ENCODE results near the gene MRPL38. TPM values are rescaled to one million over a fixed set of nuclear protein-coding genes. Genes with fewer than 3 reads are reported as not detected.

The MRPL38 gene
- total RNA-seq, 2 donors from 2014 or later: 27.2 to 36.4 TPM

- no peak overlapping the region for H3K4me3 ChIP-seq
- peaks cover 0 to 19% of the 10 kb centered on the region in 2 donors for H3K4me1 ChIP-seq
- TF ChIP-seq, protein P1, sequence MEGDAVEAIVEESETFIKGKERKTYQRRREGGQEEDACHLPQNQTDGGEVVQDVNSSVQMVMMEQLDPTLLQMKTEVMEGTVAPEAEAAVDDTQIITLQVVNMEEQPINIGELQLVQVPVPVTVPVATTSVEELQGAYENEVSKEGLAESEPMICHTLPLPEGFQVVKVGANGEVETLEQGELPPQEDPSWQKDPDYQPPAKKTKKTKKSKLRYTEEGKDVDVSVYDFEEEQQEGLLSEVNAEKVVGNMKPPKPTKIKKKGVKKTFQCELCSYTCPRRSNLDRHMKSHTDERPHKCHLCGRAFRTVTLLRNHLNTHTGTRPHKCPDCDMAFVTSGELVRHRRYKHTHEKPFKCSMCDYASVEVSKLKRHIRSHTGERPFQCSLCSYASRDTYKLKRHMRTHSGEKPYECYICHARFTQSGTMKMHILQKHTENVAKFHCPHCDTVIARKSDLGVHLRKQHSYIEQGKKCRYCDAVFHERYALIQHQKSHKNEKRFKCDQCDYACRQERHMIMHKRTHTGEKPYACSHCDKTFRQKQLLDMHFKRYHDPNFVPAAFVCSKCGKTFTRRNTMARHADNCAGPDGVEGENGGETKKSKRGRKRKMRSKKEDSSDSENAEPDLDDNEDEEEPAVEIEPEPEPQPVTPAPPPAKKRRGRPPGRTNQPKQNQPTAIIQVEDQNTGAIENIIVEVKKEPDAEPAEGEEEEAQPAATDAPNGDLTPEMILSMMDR (IDR thresholded peaks at IDR 0.05): no peak
- H3K9me3 ChIP-seq: no peaks in the 10 kb centered on the region
- H3K27me3 ChIP-seq: no peaks in the 10 kb centered on the region
- peaks cover 7% of the 10 kb centered on the region for H3K36me3 ChIP-seq
- DNase-seq (ENCODE audit: low spot score): no peak
- no peak overlapping the region for H3K27ac ChIP-seq
Observed at GRCh38 chr17:75910699-75911098, 6.0 kb upstream of the MRPL38 start.

DNA sequence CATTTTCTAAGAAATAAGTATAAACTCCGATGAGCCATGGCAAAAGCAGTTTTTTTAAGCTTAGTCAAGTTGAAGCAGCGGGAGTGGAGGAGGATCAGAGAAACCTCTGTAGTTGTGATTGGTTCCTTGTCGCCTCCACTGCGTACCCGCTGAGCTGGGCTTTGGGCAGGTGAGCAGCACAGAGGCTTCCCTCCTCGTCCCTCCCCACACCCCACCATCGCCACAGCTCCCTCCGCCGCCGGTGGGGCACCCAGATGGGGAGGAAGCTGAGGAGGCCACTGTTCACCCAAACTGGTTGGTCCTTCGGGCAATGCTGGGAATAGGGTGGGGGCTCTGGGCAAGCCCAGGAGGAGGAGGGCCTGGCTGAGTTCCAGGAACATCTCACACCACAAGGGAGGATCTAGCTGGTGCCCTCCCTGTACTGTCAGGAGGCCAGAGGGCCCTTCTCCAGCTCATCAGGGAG is 5.2 kb upstream of the MRPL38 start:
- no peak overlapping the region for H3K4me3 ChIP-seq
- H3K27ac ChIP-seq: no peak overlapping the region
- H3K27me3 ChIP-seq: no peaks in the 10 kb centered on the region
- no peak for DNase-seq (ENCODE audit: low spot score)
- H3K4me1 ChIP-seq: peaks cover 0 to 24% of the 10 kb centered on the region in 2 donors
- peaks cover 7% of the 10 kb centered on the region for H3K36me3 ChIP-seq
- TF ChIP-seq, protein P1 (IDR thresholded peaks at IDR 0.05): no peak
- no peaks in the 10 kb centered on the region for H3K9me3 ChIP-seq

DNA sequence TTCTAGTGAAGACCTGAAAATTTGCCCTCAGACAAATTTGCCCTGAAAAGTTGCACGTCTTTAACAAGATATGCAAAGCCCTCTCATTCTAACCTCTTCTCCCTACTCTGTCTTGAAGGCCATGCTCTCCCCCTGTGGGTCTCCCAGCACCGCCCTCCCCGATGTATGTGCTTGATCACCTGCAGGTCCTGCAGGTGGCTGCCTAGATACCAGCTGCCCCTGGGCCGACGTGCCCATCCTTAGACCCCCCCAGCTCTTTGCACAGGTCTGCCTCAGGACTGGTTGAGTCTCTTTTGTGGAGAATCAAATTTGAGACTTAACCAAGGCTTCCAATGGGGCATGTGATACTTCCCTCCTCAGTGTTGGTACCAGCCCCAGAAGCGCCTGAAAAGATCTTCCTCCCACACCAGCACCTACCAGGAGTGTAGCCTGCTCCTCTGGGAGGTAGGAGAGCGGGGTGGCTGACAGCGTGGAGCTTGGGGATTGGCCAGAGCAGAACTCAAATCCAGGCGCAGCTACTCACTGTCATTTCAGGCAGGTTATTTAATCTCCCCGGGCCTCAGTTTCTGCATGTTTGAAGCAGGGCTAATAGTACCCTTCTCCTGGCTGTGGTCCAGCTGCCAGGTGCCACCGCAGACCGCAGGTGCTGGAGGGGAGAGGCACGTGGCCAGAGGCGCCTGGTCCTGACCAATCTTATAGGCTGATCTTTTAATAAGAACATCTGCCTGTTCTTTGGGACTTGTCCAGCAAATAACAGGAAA is 4.5 kb upstream of the MRPL38 start:
- Histone ChIP-seq H3K27me3 (no peaks in the 10 kb centered on the region), H3K9me3 (no peaks in the 10 kb centered on the region), H3K4me3 (no peak overlapping the region), H3K36me3 (peaks cover 6% of the 10 kb centered on the region), H3K27ac (peak overlapping the region in 1 of 2 donors; percentile 57), H3K4me1 (peaks cover 0 to 26% of the 10 kb centered on the region in 2 donors)
- DNase-seq (ENCODE audit: low spot score): no peak
- TF ChIP-seq, protein P1 (IDR thresholded peaks at IDR 0.05): no peak

- Histone ChIP-seq H3K9me3 (no peaks in the 10 kb centered on the region), H3K4me3 (no peak overlapping the region), H3K4me1 (peaks cover 0 to 34% of the 10 kb centered on the region in 2 donors), H3K27ac (peak overlapping the region; percentile 31 to 57), H3K36me3 (no peaks in the 10 kb centered on the region), H3K27me3 (no peaks in the 10 kb centered on the region)
- DNase-seq (ENCODE audit: low spot score): peak; percentile 75
- TF ChIP-seq, protein P1 (IDR thresholded peaks at IDR 0.05): no peak
Observed at GRCh38 chr17:75908201-75908600, 3.5 kb upstream of the MRPL38 start.

- H3K9me3 ChIP-seq: no peaks in the 10 kb centered on the region
- DNase-seq (ENCODE audit: low spot score): no peak
- no peak overlapping the region for H3K4me3 ChIP-seq
- peaks cover 7% of the 10 kb centered on the region for H3K36me3 ChIP-seq
- peaks cover 0 to 34% of the 10 kb centered on the region in 2 donors for H3K4me1 ChIP-seq
- no peaks in the 10 kb centered on the region for H3K27me3 ChIP-seq
- TF ChIP-seq, protein P1 (IDR thresholded peaks at IDR 0.05): no peak
- H3K27ac ChIP-seq: no peak overlapping the region
Observed at GRCh38 chr17:75906143-75906884, 1.6 kb upstream of the MRPL38 start.

All from right atrium auricular region (tissue), 2 donors.